ENCODE data around the gene PROSER2.
"Not testable (repeated sequence)": the region's sequence is repeated elsewhere in the genome, so short reads cannot be mapped to it uniquely, and the experiment has no call there.

PROSER2 gene

DNA sequence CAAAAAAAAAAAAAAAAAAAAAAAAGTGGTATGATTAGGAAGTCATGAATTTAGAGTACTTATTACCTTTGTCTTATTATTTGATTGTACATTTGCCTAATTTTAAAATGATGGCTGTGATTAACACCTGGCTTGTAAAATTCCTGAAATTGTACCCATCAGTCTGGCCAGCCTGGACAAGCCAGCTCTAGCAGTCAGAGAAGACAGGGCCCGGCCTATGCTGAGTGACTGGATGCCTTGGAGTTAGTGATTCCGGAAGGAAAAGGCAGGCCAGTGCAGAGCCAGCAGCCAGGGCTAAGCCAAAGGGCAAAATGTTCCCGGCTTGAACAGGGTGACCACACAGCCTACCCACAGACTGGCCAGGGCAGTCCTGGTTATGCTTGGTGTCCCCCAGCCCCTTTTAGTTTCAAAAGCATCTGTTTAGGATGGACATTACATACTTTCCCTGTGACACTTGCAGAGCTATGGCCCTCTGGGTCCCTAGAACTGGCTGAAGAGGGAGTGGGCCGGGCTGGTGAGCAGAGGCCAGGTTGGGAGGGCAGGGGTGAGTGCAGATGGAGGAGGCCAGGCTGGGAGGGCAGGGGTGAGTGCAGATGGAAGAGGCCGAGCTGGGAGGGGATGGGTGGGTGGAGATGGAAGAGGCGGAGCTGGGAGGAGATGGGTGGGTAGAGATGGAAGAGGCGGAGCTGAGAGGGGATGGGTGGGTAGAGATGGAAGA, 61.7 kb downstream of the PROSER2 start:
- DNase-seq (ENCODE audit: low read depth in 2 of 3, low spot score in 2 of 3) = no peak

DNA sequence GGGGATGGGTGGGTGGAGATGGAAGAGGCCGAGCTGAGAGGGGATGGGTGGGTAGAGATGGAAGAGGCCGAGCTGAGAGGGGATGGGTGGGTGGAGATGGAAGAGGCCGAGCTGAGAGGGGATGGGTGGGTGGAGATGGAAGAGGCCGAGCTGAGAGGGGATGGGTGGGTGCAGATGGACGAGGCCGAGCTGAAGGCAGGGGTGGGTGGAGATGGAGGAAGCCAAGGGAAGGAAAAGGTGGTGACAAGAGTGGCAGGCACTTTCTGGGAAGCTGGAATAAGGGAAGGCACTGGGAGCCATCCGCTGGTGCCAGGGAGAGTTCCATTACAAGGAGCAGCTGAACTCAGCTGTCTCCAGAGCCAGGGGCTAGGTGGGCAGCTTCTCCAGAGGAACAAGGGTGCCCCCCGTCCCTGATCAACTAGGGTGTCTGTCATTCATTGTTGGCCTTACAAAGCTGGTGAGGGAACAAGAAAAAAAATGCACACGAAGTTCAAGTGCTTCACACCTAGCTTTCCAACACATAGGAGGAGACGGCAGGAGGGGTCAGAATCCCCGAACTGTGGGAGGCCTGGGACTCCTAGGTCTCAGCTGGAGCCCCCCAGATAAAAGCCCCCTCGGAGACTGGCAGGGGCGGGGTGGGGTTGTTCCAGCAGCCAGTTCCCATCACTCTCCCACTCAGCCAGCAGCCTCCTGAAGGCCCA, 62.4 kb downstream of the PROSER2 start:
- DNase-seq (ENCODE audit: low read depth in 2 of 3, low spot score in 2 of 3) = no peak

DNA sequence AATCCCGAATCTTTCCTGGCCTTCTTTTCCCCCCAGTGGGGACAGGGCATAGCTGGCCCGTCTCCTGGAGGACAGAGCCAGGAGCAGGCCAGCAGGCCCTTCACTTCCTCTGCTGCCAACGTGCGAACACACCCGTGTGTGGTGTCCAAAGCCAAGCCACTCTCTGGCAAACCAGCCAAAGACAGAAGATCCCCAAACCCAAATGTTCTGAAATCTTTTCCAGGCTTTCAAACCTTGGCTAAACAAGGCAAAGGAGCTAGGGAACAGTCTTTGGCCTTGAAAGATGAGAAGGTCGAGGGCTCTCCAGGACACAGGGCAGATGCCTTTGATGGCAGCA, 63.0 kb downstream of the PROSER2 start:
- DNase-seq (ENCODE audit: low read depth in 2 of 3, low spot score in 2 of 3) = no peak

DNA sequence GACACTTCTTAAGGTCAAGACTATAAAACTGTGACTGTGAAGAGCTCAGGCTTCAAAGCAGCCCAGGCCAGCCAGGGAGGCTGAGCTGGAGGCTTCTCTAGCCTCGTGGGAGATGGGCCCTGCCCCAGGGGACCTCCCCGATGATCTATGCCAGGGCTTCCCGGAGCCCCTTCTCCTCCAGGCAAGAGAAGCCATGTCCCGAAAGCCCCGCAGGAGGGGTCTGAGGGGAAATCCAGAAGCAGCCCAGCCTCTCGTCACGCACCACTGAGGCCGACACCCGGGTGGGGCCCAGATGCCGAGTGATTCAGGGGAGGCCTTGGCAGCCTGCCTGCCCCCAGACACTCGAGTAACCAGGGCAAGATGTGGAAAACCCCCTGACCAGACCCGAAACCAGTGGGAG, 63.7 kb downstream of the PROSER2 start:
- DNase-seq (ENCODE audit: low read depth in 2 of 3, low spot score in 2 of 3) = no peak

DNA sequence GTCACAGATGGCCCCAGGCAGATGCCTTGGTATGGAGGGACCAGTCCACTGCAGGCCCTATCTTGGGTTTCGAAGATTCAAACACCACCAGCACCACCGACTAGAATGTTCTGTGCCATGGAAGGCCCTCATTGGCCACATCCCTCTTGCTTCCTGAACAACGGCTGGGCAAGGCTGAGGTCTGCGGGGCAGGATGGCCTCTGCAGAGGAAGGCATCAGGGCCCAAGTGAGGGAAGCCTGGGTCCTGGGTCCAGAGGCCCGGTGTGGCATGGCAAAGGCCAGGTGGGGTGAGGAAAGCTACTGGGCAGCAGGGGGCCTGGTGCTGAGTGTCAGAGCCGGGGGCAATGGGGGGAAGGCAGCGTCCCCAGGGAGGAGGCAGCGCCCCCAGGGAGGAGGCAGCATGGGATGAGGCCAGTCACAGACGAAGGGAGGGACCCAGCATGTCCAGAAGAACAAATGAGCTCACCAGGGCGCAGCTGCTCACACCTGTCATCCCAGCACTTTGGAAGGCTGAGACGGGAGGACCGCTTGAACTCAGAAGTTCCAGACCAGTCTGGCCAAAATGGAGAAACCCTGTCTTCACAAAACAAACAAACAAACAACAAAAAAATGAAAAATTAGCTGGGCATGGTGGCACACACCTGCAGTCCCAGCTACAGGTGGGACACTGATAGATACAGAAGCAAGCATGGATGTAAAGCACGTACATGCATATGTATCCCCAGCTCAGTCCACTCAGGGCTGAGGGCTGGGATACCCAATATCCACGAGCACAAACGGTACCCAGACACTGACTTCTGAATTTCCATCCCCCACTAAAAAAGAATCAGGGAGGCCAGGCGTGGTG, 64.4 kb downstream of the PROSER2 start:
- no peak for DNase-seq (ENCODE audit: low read depth in 2 of 3, low spot score in 2 of 3)

DNA sequence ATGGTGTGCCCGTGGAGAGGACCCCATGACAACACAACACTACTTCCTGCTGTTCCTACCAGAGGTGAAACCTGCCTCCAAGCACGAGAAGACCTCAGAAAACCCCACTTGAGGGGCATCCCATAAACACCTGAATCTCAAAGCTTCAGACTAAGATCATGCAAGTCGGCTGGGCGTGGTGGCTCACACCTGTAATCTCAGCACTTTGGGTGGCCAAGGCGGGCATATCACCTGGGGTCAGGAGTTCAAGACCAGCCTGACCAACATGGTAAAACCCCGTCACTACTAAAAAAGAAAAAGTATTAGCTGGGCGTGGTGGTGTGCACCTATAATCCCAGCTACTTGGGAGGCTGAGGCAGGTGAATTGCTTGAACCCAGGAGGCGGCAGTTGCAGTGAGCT, 66.1 kb downstream of the PROSER2 start:
- not testable (repeated sequence) for DNase-seq (ENCODE audit: low read depth in 2 of 3, low spot score in 2 of 3)

DNA sequence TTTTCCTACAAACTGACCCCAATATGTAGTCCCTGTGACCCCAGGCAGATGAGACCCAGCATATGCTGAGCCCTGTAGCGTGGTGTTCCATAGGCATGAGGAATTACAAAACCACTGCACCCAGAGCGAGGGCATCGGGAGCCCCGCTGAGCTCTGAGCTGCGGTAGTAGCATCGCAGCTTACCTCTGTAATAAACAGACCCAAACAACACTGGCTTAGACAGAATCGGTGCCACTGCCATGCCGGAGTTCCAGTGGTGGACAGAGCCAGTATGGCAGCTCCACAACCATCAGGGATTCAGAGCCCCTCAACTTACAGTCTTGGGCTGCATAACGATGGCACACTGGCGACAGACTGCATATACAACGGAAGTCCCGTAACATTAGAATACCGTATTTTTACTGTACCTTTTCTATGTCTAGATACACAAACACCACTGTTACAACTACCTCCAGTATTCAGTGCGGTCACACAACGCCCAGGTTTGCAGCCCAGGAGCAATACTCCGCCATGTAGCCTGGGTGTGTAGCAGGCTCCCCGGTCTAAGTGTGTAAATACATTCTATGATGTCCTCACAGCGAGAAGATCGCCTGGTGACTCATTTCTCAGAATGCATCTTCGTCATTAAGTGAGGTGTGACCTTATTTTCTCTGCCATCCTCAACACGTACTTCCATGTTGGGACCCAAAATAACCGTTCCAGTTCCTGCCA, 68.8 kb downstream of the PROSER2 start:
- no peak for DNase-seq (ENCODE audit: low read depth in 2 of 3, low spot score in 2 of 3)

DNA sequence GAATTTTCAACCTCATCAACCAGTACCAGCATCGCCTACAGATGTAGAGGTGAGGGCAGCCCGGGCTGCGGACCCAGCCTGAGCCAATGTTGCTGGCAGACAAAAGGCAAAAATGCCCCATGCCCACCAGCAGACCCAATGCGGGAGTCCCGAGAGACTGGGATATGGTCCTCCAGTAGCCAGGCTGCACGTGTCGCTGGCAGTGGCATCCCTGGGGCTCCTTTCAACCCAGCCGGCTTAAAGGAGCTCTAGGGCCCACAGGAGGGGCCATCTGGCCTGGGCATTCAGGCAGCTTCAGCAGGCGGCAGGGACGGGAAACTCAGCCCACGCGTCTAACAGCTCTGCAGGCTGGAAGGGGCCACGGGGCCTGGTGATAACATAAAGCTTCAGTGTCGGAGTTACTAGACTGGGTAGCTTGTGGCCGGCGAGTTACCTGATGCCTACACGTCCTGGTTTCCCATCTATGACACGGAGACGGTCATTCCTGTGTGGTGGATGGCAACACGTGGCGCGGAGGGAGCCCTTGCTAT, 70.7 kb downstream of the PROSER2 start:
- DNase-seq (ENCODE audit: low read depth in 2 of 3, low spot score in 2 of 3) = no peak

DNA sequence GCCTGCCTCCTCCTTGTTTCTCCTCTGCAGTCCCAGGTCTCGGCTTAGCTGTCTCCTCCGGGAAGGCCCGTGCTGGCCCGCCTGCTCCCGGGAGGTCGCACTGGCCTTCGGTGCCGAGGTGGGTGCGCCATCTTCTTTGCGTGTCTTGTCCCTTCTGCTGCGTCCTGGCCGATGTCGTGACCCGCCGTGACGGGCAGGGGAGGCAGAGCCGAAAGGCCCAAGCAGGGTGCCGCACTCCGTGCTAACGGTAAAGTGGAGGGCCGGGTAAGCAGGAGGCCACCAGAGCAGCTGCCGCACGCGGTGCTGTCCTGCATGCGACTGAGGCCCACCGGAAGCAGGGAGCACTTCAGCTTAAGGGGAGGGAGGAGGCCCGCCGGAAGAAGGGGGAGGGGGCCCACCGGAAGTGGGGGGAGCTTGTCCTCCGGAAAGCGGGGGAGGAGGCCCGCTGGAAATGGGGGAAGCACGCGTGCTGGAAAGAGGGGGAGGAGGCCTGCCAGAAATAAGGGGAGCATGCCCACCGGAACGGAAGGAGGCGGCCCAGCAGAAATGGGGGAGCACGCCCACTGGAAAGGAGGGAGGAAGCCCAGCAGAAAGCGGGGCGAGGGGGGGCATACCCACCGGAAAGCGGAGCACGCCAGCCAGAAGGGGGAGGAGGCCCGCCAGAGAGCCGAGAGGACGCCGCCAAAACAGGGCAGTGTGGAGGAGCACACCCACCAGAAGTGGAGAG, 71.4 kb downstream of the PROSER2 start:
- DNase-seq (ENCODE audit: low read depth in 2 of 3, low spot score in 2 of 3) = no peak

DNA sequence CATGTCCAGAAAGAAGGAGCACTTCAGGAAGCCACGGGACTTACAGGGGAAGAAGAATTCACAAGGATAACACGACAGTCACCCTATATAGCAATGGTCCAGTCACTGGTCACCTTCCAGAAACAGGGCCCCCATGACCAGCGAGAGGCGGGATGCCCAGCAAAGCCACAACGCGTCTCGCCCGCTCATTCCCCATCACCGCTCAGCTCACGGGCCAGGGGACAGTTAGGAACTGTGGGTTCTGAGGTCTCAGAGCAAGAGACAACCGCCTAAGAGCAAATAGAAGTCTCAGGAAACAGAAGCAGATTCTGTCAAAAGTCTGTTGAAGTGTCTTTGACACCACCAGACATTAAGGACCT, 71.9 kb downstream of the PROSER2 start:
- no peak for DNase-seq (ENCODE audit: low read depth in 2 of 3, low spot score in 2 of 3)

DNA sequence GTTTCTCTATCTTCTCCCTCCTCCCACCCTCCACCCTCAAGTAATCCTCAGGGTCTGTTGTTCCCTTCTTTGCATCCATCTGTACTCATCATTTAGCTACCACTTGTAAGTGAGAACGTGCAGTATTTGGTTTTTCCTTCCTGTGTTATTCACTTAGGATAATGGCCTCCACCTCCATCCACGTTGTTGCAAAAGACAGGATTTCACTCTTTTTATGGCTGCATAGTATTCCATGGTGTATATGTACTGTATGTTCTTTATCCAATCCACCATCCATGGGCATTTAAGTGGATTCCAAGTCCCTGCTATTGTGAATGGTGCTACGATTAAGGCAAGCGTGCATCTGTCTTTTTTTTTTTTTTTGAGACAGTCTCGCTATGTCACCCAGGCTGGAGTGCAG, 72.4 kb downstream of the PROSER2 start:
- DNase-seq (ENCODE audit: low read depth in 2 of 3, low spot score in 2 of 3) = no peak

DNA sequence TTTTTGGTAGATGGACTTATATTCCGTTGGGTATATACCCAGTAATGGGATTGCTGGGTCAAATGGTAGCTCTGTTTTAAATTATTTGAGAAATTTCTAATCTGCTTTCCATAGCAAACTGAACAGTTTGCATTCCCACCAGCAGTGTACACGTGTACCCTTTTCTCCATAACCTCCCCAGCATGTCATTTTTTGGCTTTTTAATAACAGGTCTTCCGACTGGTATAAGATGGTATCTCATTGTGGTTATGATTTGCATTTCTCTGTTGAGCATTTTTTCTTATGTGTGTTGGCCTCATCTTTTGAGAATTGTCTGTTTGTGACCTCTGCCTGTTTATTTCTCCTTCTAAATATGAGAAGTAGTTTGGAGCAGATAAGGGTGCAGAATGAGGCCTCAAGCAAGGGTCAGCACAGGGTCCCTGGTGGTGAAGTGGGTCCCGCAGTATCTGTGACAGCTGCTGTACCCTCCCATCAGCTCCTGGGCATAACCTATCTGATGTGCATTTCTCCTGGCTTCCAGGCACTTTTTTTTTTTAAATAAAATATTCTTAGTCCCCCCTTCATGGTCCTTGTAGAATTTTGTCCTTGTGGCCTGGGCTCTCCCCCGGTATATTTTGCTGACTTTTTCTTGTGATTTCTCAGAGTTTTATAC, 73.5 kb downstream of the PROSER2 start:
- DNase-seq (ENCODE audit: low read depth in 2 of 3, low spot score in 2 of 3) = no peak

DNA sequence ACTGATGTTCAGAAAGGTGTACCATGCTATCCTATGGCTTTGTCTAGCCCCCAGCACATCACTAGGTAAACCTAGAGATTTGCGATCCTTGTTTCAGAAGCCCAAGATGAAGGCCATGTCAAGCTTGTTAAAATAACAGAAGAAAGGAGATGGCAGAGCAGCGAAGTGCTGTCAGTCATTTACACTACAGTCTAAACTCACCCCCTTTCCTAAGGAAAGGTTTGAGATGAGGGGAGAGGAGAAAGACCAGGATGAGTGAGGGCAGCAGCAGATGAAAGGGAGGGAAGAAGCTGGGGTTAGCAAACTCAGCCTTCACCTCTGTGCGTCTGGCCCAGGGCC, 74.8 kb downstream of the PROSER2 start:
- no peak for DNase-seq (ENCODE audit: low read depth in 2 of 3, low spot score in 2 of 3)

DNA sequence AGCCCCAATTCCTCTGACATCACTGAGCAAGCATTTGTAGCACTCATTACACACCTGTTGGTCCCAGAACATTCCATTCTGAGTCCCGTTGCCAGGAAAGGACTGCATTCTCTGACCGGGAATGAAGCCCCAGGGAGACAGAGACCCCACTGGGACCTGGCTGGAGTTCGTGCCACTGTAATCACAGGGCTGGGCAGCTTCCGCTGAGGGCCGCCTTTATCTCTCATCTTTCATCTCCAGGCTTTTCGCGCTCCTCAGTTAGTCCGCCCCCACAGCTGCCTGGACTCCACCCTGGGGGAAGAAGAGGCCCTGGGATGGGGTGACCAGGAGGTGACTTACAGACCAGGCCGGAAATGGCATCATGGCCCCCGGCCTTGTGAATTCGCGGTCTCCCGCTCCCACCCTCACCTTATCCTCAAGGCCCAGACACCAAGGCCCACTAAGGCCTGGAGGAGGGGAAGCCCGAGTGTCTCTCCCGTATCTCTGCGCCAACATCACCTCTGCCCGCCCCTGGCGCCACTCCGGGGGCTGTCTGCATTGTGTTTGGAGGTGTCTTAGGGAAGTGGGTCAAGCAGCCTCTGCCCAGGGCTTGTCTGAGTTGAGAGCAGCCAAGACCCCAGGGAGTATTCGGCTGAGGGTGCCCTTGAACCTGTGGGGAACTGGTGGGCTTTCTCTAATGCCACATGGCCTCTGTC, 75.4 kb downstream of the PROSER2 start:
- no peak for DNase-seq (ENCODE audit: low read depth in 2 of 3, low spot score in 2 of 3)

DNA sequence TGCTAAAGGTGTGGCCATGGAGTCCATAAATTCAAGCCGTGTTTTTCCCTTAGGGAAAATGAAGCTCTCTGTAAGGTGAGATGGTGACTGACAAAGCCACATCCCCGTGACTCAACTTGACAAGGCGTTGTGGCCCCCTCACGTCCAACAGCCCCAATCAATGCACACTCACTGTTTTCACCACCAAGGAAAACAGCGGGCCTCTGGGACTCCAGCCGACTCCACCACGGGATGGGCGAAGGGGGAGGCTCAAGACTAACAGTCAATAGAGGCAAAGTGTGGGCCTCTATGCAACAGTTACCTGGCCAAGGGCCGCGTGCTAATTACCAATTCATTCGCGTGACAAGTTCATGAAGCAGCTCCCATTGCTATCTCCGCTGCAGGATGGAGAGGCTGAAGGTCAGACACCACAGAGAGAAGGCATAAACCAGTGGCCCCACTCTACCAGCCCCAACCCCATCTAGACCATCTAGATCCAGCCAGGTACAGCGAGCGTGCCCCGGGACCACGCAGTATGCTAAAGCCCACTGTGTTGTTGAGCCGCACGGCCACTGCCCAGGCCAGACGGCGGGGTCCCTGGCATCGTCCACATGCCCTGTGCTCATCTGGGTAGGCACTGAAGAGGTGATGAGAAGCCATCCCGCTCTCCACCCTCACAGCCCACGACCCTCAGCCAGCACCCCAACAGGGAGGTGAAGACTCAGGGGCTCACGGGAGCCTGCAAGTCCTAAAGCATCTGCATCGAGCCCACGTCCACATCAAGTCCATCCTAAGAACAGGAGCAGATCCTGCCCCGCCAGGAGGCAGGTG, 76.1 kb downstream of the PROSER2 start:
- DNase-seq (ENCODE audit: low read depth in 2 of 3, low spot score in 2 of 3) = no peak

DNA sequence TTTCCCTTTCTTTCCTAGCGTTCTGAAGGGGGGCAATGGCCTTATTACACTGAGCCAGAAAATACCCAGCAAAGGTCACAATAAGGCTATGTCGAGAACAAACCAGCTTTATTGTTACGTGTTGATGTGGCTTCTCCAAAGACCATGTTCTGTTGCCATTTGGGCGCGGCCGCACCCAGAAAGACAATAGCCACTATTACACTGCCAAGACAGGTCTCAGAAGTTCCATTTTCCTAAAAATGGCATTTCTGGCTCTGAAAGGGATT, 77.8 kb downstream of the PROSER2 start:
- DNase-seq (ENCODE audit: low read depth in 2 of 3, low spot score in 2 of 3) = no peak

DNA sequence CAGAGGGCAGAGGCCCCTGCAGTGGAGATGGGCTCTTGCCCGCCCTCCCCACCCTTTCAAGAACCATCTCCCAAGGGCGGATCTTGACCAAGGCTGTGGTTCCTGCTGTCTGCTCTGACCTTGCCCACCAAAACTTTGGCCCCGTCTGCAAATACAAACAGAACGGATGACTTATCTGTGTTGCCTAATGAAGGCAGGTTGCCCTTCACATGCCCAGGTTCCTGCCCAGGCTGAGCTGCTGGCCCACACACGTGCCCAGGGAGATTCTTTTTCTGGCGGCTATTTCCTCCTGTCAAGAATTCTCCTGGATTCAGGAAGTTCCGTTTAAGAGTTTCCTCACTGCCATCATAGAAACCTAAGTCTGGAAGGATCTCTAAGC, 78.3 kb downstream of the PROSER2 start:
- no peak for DNase-seq (ENCODE audit: low read depth in 2 of 3, low spot score in 2 of 3)

DNA sequence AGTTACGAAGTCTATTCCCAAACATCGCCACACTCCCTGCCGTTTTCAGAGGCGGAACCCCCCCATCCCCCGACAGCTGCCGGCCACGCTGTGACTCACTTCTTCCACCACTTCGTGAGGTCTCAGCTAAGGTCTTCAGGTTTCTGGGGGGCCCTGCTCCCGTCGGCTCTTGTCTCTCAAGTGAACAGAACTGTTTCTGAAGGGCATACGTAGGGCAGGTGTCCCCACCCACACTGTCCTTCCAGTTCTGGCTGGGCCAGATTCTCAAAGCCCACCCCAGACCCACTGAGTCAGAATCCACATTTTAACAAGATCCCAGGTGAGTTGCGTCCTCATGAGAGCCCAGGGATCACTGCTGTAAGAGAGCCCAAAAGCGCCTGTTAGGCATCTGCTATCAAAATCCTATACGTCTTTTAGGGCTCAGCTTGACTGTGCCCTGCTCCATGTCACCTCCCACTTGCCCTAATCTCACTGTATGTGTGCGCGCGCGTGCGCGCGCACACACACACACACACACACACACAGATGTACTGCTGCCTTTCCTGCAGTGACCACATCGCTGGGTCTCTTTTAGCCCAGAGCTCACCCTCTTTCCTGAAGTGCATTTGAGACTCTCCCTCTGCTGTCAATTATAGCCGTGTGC, 78.8 kb downstream of the PROSER2 start:
- DNase-seq (ENCODE audit: low read depth in 2 of 3, low spot score in 2 of 3) = no peak

DNA sequence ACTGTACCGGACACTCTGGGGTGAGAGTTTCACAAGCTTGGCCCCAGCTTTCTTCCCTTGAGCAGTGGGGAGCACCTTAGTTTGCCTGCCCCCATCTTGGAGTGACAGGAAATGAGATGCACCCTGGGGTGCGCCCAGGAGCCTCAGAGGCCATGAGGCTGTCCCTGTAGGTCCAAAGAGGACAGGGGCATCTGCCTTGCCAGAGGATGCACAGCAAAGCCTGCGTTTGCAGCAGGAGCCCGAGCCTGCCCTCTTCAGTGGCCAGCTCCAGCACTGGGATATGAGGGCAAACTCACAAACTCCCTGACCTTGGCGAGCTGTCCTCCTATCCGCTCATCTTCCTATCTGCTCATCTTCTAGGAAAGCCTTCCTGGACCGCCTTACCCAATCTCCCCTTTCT, 79.5 kb downstream of the PROSER2 start:
- no peak for DNase-seq (ENCODE audit: low read depth in 2 of 3, low spot score in 2 of 3)
